ENCODE data around the gene SENP1. TPM values are rescaled to one million over a fixed set of nuclear protein-coding genes. Genes with fewer than 3 reads are reported as not detected.

The SENP1 gene
- total and polyA plus RNA-seq, 4 donors: 3.5 to 30.8 (median 12.9) TPM

DNA sequence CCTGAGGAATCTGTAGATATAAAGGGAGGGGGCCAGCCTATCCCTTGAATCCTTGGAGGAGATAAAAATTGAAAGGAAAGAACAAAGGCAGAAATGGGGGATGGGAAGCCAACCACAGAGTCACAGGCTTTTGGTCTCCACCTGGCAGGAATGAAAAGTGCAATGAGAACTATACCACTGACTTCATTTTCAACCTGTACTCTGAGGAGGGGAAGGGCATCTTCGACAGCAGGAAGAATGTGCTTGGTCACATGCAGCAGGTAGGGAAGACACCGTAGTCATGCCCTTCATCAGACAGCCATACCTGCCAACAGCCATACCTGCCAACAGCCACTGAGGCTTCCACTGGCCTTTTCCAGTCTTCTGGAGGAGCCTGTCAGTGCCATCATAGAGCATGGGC is 38.0 kb upstream of the SENP1 start:
- no peaks in the 10 kb centered on the region for H3K27me3 ChIP-seq (ENCODE audit: control insufficient read depth in 3 of 3, insufficient read depth in 3 of 3, low read length in 2 of 3)
- TF ChIP-seq, protein P1, sequence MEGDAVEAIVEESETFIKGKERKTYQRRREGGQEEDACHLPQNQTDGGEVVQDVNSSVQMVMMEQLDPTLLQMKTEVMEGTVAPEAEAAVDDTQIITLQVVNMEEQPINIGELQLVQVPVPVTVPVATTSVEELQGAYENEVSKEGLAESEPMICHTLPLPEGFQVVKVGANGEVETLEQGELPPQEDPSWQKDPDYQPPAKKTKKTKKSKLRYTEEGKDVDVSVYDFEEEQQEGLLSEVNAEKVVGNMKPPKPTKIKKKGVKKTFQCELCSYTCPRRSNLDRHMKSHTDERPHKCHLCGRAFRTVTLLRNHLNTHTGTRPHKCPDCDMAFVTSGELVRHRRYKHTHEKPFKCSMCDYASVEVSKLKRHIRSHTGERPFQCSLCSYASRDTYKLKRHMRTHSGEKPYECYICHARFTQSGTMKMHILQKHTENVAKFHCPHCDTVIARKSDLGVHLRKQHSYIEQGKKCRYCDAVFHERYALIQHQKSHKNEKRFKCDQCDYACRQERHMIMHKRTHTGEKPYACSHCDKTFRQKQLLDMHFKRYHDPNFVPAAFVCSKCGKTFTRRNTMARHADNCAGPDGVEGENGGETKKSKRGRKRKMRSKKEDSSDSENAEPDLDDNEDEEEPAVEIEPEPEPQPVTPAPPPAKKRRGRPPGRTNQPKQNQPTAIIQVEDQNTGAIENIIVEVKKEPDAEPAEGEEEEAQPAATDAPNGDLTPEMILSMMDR (IDR thresholded peaks at IDR 0.05; ENCODE audit: control extremely low read depth, extremely low read depth): no peak
- no peak for DNase-seq
- no peak overlapping the region for H3K27ac ChIP-seq (ENCODE audit: low read depth in 1 of 2, low read length in 1 of 2)
- ATAC-seq (ENCODE audit: insufficient read depth, low FRiP score): no peak
- H3K4me1 ChIP-seq (ENCODE audit: control insufficient read depth in 5 of 5, insufficient read depth in 5 of 5, low read length in 5 of 5): peaks cover 0 to 5% (median 0%) of the 10 kb centered on the region in 5 donors
- 91 to 96% methylated on average over 2 of the region's 2 CpGs for WGBS, 2 donors
- no peak overlapping the region for H3K9ac ChIP-seq (ENCODE audit: insufficient read depth in 1 of 2, low read length in 2 of 2)
- H3K4me3 ChIP-seq: no peak overlapping the region
- H3K36me3 ChIP-seq (ENCODE audit: control insufficient read depth in 4 of 4, insufficient read depth in 4 of 4, low read length in 4 of 4): peaks cover 32 to 51% (median 40%) of the 10 kb centered on the region in 4 donors
- H3K9me3 ChIP-seq (ENCODE audit: control insufficient read depth in 4 of 4, insufficient read depth in 3 of 4, low read length in 3 of 4): no peaks in the 10 kb centered on the region

DNA sequence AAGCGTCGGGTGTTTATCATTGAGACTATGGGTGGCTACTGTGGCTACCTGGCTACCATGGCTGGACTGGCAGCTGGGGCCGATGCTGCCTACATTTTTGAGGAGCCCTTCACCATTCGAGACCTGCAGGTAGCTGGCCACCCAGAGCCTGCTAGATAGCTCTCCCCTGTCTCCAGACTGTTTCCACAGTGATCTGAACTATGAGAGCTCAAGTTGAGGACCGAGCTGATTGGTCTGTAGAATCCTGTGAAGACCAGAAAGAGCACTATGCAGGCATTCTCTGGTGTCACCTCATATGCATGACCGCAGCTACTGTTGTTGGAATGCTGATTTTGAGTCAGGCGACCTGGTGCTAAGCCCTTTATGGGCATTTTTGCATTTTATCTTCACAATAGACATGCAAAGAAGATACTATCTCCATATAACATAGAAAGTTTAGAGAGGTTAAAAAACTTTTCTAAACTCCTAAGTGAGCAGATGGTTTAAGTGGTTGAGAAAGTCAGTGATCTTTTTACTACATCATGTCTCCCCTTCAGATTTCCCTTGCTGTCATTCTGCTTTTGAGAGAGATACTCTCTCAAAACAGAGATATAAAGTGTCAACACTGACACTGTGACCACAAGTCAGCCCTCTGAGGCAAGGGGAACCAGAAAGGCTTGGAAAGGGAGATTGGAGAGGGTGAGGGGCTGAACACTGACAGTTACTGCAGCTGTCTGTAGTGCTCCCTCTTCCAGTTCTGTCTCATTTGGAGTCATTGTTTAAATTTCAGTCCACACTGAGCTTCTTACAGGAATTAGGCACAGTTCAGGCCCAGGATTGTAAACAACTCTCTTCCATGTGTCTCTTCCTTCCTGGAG is 37.2 kb upstream of the SENP1 start:
- no peak overlapping the region for H3K4me3 ChIP-seq
- DNase-seq: no peak
- H3K4me1 ChIP-seq (ENCODE audit: control insufficient read depth in 5 of 5, insufficient read depth in 5 of 5, low read length in 5 of 5): peaks cover 0 to 5% (median 0%) of the 10 kb centered on the region in 5 donors
- H3K27me3 ChIP-seq (ENCODE audit: control insufficient read depth in 3 of 3, insufficient read depth in 3 of 3, low read length in 2 of 3): no peaks in the 10 kb centered on the region
- WGBS, 2 donors: 91 to 92% methylated on average over 7 of the region's 7 CpGs
- no peaks in the 10 kb centered on the region for H3K9me3 ChIP-seq (ENCODE audit: control insufficient read depth in 4 of 4, insufficient read depth in 3 of 4, low read length in 3 of 4)
- no peak overlapping the region for H3K27ac ChIP-seq (ENCODE audit: low read depth in 1 of 2, low read length in 1 of 2)
- peaks cover 32 to 51% (median 39%) of the 10 kb centered on the region in 4 donors for H3K36me3 ChIP-seq (ENCODE audit: control insufficient read depth in 4 of 4, insufficient read depth in 4 of 4, low read length in 4 of 4)
- TF ChIP-seq, protein P1 (IDR thresholded peaks at IDR 0.05; ENCODE audit: control extremely low read depth, extremely low read depth): no peak
- ATAC-seq (ENCODE audit: insufficient read depth, low FRiP score): no peak
- no peak overlapping the region for H3K9ac ChIP-seq (ENCODE audit: insufficient read depth in 1 of 2, low read length in 2 of 2)

DNA sequence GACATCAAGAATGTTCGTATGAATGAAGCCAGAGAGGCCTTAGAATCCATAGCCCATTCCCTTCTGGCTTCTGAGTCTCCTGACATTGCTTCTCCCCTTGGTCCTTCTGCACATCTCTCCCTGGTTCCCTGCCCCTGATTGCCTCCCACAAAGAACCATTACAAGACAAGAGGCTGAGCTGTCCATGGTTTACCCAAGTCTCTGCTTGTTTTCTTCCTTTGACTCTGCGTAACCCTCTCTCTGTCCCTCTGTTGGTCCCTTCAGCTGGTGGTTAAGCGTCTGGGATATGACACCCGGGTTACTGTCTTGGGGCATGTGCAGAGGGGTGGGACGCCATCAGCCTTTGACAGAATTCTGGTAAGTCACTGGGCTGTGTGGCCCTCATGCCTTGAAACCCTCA is 29.1 kb upstream of the SENP1 start:
- Histone ChIP-seq H3K27me3 (ENCODE audit: control insufficient read depth in 3 of 3, insufficient read depth in 3 of 3, low read length in 2 of 3) (no peaks in the 10 kb centered on the region), H3K4me3 (no peak overlapping the region), H3K36me3 (ENCODE audit: control insufficient read depth in 4 of 4, insufficient read depth in 4 of 4, low read length in 4 of 4) (peaks cover 10 to 65% (median 37%) of the 10 kb centered on the region in 4 donors), H3K27ac (ENCODE audit: low read depth in 1 of 2, low read length in 1 of 2) (no peak overlapping the region), H3K9me3 (ENCODE audit: control insufficient read depth in 4 of 4, insufficient read depth in 3 of 4, low read length in 3 of 4) (no peaks in the 10 kb centered on the region), H3K9ac (ENCODE audit: insufficient read depth in 1 of 2, low read length in 2 of 2) (no peak overlapping the region), H3K4me1 (ENCODE audit: control insufficient read depth in 5 of 5, insufficient read depth in 5 of 5, low read length in 5 of 5) (peaks cover 0 to 13% (median 0%) of the 10 kb centered on the region in 5 donors)
- 95% methylated on average over 5 of the region's 5 CpGs for WGBS, 2 donors
- DNase-seq (no peak), ATAC-seq (ENCODE audit: insufficient read depth, low FRiP score) (no peak)
- TF ChIP-seq, protein P1 (IDR thresholded peaks at IDR 0.05; ENCODE audit: control extremely low read depth, extremely low read depth): no peak
